GM18861 (cell line): ENCODE measurements around the gene COL23A1.

Experiments
- ATAC-seq: cut with Tn5 transposase; IDR thresholded peaks from one replicate; pipeline ENCODE4 v1.9.1; 2021; ENCODE audit not compliant: unreplicated experiment

Gene COL23A1

GRCh38 chr5:178535299-178536175, 54.7 kb downstream of the COL23A1 start:
- no peak for ATAC-seq

DNA sequence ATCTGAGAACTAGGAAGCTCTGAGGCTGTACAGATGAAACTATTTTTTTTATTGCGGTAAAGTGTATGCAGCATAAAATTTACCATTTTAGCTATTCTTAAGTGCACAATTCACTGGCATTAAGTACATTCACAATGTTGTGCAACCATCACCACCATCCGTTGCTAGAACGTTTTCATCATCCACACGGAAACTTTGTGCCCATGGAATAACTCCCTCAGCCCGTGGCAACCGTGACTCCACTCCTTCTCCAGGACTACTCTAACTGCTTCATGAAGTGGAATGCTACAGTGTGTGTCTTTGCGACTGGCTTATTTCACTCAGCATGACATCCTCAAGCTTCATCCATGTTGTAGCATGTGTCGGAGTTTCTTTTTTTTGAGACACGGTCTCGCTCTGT, 57.1 kb downstream of the COL23A1 start:
- no peak for ATAC-seq

DNA sequence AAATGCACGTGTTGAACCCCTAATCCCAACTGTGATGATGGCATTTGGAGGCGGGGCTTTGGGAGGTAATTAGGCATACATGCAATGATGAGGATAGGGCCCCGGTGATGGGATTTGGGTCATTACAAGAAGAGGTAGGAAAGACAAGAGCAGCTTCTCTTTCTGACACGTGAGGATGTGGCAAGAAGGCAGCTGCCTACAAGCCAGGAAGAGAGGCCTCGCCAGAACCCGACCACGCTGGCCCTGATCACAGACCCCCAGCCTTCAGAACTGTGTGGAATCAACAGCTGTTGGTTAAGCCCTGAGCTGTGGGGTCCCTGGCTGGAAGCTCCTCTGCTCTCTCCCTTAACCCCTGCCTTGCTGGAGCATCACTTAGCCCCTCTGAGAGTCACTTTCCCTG, 57.5 kb downstream of the COL23A1 start:
- no peak for ATAC-seq

GRCh38 chr5:178532236-178532635, 58.0 kb downstream of the COL23A1 start:
- ATAC-seq = no peak

GRCh38 chr5:178531786-178532185, 58.4 kb downstream of the COL23A1 start:
- ATAC-seq = no peak

GRCh38 chr5:178530526-178530925, 59.7 kb downstream of the COL23A1 start:
- no peak for ATAC-seq

DNA sequence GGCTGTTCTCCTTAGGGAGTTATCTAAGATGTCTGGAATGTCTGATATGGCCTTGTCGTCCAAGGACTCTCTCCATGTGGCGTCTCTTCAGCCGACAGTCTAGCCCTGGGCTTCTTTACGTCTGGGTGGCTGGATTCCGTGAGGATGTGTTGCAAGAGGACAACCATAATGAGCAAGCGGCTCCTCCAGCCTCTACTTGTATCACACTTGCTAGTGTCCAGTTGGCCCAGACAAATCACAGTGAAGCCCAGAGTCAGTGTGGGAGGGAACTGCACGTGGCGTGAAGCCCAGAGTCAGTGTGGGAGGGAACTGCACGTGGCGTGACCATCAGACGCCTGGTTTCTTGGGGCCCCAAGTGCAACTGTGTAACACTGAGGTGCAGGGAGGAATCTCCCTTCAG, 61.1 kb downstream of the COL23A1 start:
- no peak for ATAC-seq

- no peak for ATAC-seq
Measured at GRCh38 chr5:178527458-178528307, 62.5 kb downstream of the COL23A1 start.

- ATAC-seq = no peak
Measured at GRCh38 chr5:178526773-178527457, 63.3 kb downstream of the COL23A1 start.

- no peak for ATAC-seq
Measured at GRCh38 chr5:178525906-178526732, 64.1 kb downstream of the COL23A1 start.

- ATAC-seq = no peak
Measured at GRCh38 chr5:178524093-178524882, 65.9 kb downstream of the COL23A1 start.

GRCh38 chr5:178522361-178522760, 67.8 kb downstream of the COL23A1 start:
- ATAC-seq = no peak

DNA sequence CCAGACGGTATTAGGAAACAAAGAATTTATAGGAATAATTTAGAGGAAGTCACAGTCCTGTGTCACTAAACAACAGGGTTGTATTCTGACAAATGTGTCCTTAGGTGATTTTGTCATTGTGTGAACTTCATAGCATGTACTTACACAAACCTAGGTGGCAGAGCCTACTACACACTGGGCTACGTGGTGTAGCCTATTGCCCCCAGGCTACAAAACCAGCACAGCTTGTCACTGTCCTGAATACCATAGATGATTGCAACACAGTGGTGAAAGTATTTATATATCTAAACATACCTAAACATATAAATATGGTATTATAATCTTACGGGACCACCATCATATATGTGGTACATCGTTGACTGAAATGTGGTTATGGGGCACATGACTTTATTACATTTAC, 69.3 kb downstream of the COL23A1 start:
- no peak for ATAC-seq

GRCh38 chr5:178519804-178520203, 70.4 kb downstream of the COL23A1 start:
- ATAC-seq = no peak

GRCh38 chr5:178519155-178519554, 71.0 kb downstream of the COL23A1 start:
- no peak for ATAC-seq

- no peak for ATAC-seq
Measured at GRCh38 chr5:178516504-178517235, 73.5 kb downstream of the COL23A1 start.

DNA sequence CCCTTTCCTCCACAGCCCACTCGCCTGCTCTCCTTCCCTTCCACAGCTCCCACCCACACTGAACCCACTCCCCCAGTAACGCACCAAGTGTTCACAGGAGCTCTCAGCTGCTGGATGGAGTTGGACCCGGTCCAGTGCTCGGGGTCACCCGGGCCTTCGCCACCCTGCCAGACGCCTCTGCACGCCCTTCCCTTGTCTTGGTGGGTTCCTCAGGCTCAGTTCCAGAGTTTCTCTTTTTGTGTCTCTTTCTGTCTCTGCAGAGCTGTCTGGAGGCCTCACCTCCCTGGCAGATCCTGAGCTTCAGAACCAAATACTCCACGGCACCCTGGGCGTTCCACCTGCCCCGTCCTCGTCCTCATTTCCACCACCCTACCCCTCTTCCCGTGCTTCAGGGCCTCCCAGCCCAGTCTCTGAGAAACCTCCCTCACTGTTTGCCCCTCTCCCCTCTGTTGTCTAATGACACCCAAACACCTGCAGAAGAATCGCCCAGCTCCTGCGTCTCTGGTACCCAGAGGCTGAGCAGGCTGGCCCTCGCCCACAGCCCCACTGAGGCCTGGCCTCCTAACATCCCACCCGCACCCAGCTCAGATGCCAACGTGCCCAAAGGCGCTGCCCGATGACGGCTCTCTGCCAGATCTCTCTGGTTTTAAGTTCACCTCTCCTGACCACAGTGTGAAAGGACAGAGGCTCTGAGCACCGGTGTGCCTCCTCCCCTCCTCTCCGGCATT, 74.3 kb downstream of the COL23A1 start:
- no peak for ATAC-seq

- no peak for ATAC-seq
Measured at GRCh38 chr5:178514851-178515418, 75.3 kb downstream of the COL23A1 start.
